Measurements from ENCODE around the gene THADA. TPM values are rescaled to one million over a fixed set of nuclear protein-coding genes. Genes with fewer than 3 reads are reported as not detected.

The THADA gene
- total RNA-seq, 4 donors from 2014 or later: 35.7 to 49.2 (median 47.4) TPM

DNA sequence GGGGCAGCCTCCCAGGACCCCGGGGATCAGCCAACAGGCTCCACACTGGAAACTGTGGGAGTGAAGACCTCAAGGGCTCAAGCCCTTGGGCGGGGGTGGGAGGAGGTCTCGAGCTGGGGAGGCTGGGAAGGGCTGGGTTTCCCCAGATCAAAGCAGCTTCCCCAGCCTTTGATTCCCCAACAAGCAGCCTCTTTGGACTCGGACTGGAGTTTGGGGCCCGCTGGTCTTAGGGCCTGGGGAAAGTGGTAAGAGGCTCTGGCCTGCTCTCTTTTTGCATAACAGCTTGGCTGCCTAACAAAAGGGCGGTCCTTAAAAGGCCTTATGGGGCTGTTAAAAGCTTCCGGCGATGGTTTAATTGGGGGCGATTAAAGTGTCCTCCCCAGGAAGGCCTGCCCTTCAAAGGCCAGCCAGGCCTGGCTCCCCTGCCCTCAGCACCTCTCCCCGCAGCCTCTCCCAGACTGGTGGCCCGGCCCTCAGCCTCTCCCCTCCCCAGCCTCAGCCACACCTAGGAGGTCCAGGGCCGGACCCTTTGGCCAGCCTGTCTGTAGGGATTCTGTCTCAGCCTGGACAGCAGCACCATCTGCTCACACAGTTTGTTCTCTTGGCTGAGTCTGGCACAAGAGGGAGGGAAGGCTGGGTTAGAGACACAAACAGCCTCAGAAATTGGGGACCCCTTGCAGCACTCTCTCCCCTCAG is 409.0 kb downstream of the THADA start:
- no peak overlapping the region for H3K4me3 ChIP-seq
- no peaks in the 10 kb centered on the region for H3K27me3 ChIP-seq
- WGBS, 2 donors: 53 to 66% methylated on average over 9 to 10 of the region's 12 CpGs
- H3K4me1 ChIP-seq: peaks cover 0 to 15% (median 6%) of the 10 kb centered on the region in 4 donors
- peak in 1 of 2 donors; percentile 48 for DNase-seq (ENCODE audit: low spot score in 2 of 2)
- TF ChIP-seq POLR2A (IDR thresholded peaks at IDR 0.05): no peak
- TF ChIP-seq EP300 (IDR thresholded peaks at IDR 0.05): no peak
- no peak for TF ChIP-seq CTCF (IDR thresholded peaks at IDR 0.05)
- H3K27ac ChIP-seq: peak overlapping the region in 3 of 4 donors; percentile 66 to 71 (median 67)
- H3K9me3 ChIP-seq: no peaks in the 10 kb centered on the region
- no peaks in the 10 kb centered on the region for H3K36me3 ChIP-seq

- H3K4me3 ChIP-seq: no peak overlapping the region
- peak overlapping the region in 3 of 4 donors; percentile 66 to 71 (median 67) for H3K27ac ChIP-seq
- H3K36me3 ChIP-seq: no peaks in the 10 kb centered on the region
- DNase-seq (ENCODE audit: low spot score in 2 of 2): no peak
- H3K27me3 ChIP-seq: no peaks in the 10 kb centered on the region
- peaks cover 0 to 15% (median 6%) of the 10 kb centered on the region in 4 donors for H3K4me1 ChIP-seq
- 90 to 93% methylated on average over 6 of the region's 6 CpGs for WGBS, 2 donors
- no peaks in the 10 kb centered on the region for H3K9me3 ChIP-seq
- TF ChIP-seq CTCF (IDR thresholded peaks at IDR 0.05): no peak
- no peak for TF ChIP-seq POLR2A (IDR thresholded peaks at IDR 0.05)
- no peak for TF ChIP-seq EP300 (IDR thresholded peaks at IDR 0.05)
Measured at GRCh38 chr2:43186321-43186678, 409.5 kb downstream of the THADA start.

GRCh38 chr2:43185146-43185545 is 410.7 kb downstream of the THADA start:
- DNase-seq (ENCODE audit: low spot score in 2 of 2): no peak
- no peaks in the 10 kb centered on the region for H3K36me3 ChIP-seq
- TF ChIP-seq EP300 (IDR thresholded peaks at IDR 0.05): no peak
- TF ChIP-seq CTCF (IDR thresholded peaks at IDR 0.05): no peak
- TF ChIP-seq POLR2A (IDR thresholded peaks at IDR 0.05): no peak
- no peaks in the 10 kb centered on the region for H3K9me3 ChIP-seq
- 89 to 97% methylated on average over 4 of the region's 4 CpGs for WGBS, 2 donors
- peak overlapping the region in 1 of 4 donors; percentile 19 for H3K27ac ChIP-seq
- H3K4me3 ChIP-seq: no peak overlapping the region
- no peaks in the 10 kb centered on the region for H3K27me3 ChIP-seq
- peaks cover 0 to 15% (median 8%) of the 10 kb centered on the region in 4 donors for H3K4me1 ChIP-seq

GRCh38 chr2:43184339-43184895 is 411.4 kb downstream of the THADA start:
- TF ChIP-seq EP300 (IDR thresholded peaks at IDR 0.05): no peak
- TF ChIP-seq CTCF (IDR thresholded peaks at IDR 0.05): no peak
- TF ChIP-seq POLR2A (IDR thresholded peaks at IDR 0.05): no peak
- DNase-seq (ENCODE audit: low spot score in 2 of 2): no peak
- 87 to 92% methylated on average over 12 of the region's 12 CpGs for WGBS, 2 donors
- Histone ChIP-seq H3K36me3 (no peaks in the 10 kb centered on the region), H3K9me3 (no peaks in the 10 kb centered on the region), H3K27ac (peak overlapping the region in 1 of 4 donors; percentile 19), H3K4me3 (no peak overlapping the region), H3K27me3 (no peaks in the 10 kb centered on the region), H3K4me1 (peaks cover 0 to 21% (median 11%) of the 10 kb centered on the region in 4 donors)

DNA sequence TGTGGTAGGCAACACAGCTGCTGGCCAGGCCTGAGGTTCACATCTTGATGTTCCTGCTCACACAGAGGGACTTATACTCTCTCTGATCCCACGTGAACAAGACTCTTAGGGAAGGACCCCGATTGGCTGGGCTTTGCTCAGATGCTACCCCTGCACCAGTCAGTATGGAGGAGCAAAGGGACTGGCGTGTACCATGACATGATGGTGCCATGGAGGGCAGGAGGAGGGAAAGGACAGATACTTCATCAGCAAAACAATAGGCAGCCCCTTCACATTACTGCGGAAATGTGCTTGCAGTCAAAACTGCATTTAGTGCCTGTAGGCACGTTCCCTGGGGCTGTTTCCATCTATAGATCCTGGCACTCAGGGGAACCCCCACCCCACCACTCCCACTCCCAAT is 412.1 kb downstream of the THADA start:
- 69 to 86% methylated on average over 5 of the region's 5 CpGs for WGBS, 2 donors
- H3K4me1 ChIP-seq: peaks cover 0 to 28% (median 18%) of the 10 kb centered on the region in 4 donors
- no peaks in the 10 kb centered on the region for H3K9me3 ChIP-seq
- DNase-seq (ENCODE audit: low spot score in 2 of 2): no peak
- no peak overlapping the region for H3K27ac ChIP-seq
- H3K36me3 ChIP-seq: no peaks in the 10 kb centered on the region
- H3K4me3 ChIP-seq: no peak overlapping the region
- TF ChIP-seq CTCF (IDR thresholded peaks at IDR 0.05): no peak
- no peaks in the 10 kb centered on the region for H3K27me3 ChIP-seq
